ENCODE data around the gene DDX18.
"Not testable (repeated sequence)": the region's sequence is repeated elsewhere in the genome, so short reads cannot be mapped to it uniquely, and the experiment has no call there.

DDX18 gene

DNA sequence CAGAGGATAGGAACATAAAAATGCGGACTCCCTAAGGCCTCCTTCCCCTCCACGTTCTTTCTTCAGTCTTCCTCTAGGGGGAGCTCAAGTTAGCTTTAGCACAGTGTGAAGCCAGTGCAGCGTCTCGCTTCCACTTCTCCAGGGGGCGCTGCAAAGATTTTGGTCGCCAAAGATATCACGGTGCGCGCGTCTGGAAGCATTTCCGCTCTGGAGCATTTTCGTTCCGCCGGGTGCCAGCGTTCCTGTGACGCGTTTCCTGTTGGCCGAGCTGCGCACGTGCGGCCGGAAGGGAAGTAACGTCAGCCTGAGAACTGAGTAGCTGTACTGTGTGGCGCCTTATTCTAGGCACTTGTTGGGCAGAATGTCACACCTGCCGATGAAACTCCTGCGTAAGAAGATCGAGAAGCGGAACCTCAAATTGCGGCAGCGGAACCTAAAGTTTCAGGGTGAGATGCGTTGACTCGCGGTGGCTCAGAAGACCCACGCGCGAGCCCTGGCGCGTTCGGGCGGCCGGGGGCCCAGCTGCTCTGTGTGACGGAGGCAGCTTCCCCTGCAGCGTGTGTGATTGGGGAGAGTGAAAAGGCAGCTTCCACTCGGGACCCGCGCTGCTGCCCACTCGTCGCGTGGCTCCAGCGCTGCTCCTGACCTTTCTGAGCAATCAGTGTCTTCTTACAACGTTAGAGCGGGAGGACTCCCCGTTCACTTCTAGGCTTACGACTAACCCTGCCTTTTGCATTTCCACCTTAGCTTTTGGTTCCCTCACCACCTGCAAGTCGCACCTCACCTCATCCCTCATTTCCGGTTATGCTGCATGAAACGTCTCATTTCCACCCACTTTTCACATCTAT, at the start of gene DDX18:
TSS of gene DDX18 (plus strand) at position 275 of the 848 bp plus-strand sequence. CDS start at position 362, 87 bp downstream.
- DNase-seq (ENCODE audit: low read depth, low spot score): peak; percentile 89

DNA sequence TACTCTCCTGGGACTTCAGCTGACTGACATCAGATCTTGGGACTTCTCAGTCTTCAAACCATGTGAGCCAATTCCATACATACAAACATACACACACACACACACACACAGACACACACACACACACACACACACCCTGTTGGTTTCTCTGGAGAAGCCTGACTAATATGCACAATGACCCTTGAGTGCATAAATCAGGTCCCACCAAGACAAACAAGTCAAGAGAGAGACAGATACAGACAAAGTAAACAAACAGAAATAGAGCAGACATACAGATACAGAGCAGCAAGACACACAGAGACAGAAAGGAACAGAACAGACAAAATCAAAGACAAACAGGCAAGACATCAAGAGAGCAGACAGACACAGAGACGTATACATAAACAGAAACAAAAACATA, 43.8 kb upstream of the DDX18 start:
- DNase-seq (ENCODE audit: low read depth, low spot score): no peak

DNA sequence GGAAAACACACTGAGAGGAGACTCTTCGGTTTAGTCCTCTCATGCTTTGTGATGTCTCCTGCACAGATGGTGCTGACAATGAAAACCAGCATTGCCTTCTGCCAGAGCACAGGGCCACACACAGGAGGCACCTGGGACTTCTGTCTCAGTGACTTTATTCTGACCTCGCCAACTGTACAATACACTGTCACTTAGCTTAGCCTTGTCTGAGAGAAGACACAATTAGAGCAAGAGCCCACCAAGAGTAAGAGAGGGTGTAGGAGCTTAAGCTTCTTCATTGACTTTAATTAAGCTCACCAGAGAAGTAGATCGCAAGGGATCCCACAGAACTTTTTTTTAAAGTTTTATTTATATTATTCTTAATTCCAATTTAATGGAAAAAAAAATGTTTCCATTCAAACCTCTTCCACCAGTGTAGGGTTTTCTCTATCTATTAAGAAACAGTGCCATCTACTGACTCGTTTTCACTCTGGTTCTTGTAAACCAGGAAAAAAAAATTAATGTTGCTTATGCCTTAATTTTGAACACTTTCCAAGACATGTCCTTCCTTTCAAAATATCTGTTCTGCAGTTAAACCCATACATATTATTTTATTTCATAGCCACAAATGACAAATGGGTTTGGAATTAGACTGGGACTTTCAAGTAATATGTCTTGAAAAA, 42.4 kb upstream of the DDX18 start:
- DNase-seq (ENCODE audit: low read depth, low spot score): no peak

GRCh38 chr2:117774716-117775115, 39.8 kb upstream of the DDX18 start:
- DNase-seq (ENCODE audit: low read depth, low spot score): no peak

DNA sequence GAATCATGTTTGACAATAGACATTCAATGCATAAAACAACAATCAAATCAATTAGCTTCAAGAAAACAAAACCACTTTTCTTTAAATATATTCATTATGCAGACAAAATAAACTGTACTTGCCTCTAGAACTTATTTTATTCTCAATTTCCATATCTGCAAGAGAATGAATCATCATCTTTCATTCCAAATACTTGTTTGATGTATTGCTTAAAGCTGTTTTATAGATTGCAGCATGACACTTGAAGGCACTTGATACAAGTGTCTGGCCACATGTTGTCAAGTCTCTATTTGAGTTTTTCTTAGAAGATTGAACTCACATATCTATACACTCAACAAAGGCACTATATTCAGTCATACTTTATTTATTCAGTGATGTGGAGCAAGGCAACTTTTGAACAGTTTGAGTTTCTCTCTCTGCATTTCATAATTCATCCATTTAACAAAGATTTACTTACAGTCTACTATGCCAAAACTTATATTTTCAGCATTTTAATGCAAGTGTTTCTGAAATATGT, 38.7 kb upstream of the DDX18 start:
- DNase-seq (ENCODE audit: low read depth, low spot score): no peak

DNA sequence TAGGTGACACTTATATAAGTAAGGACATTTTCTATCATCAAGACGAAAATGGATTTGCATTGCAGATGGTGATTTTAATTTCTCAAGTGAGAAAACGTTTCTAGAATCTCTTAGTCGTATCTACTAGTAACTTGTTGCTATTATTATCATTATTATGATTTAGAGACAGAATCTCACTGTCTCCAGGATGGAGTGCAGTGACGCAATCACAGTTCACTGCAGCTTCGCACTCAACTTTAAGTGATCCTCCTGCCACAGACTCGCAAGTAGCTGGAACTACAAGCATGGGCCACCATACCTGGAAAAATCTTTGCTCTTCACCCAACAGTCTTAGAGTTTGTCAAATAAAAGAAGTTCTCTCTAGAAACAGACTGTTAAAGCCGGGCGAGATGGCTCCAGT, 37.6 kb upstream of the DDX18 start:
- DNase-seq (ENCODE audit: low read depth, low spot score): no peak

DNA sequence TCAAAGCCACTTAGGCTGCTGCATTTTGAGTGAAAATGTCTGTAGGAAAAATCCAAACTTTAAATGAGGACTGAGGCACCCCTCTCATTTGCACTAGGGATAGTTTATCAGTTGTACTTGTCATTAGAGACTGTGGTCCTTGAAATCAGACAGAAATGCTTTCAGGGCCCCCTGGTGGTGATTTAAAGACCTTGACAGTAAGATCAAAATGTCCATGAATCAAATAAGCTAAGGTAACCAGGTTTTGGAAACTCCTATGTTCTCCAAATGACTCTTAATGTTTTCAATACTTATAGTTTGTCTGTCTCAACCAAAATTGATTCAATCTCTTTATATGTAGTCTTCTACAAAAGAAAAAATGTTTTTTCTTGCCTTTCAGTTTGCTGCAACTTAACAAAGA, 28.8 kb upstream of the DDX18 start:
- DNase-seq (ENCODE audit: low read depth, low spot score): peak; percentile 20

DNA sequence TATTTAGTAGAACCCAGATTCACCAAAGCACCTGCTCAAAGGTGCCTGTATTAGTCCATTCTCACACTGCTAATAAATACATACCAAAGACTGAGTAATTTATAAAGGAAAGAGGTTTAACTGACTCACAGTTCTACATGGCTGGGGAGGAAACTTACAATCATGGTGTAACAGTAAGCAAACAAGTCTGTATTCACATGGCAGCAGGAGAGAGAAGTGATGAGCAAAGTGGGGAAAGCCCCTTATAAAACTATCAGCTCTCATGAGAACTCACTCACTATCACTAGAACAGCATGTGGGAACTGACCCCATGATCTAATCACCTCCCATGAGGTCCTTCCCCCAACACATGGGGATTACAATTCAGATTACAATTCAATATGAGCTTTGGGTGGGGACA, 28.0 kb upstream of the DDX18 start:
- no peak for DNase-seq (ENCODE audit: low read depth, low spot score)

- DNase-seq (ENCODE audit: low read depth, low spot score): no peak
These were observed 25.0 kb upstream of the DDX18 start for GRCh38 chr2:117789505-117789904.

GRCh38 chr2:117794668-117795067, 19.8 kb upstream of the DDX18 start:
- DNase-seq (ENCODE audit: low read depth, low spot score): no peak

GRCh38 chr2:117801826-117802225, 12.7 kb upstream of the DDX18 start:
- no peak for DNase-seq (ENCODE audit: low read depth, low spot score)

DNA sequence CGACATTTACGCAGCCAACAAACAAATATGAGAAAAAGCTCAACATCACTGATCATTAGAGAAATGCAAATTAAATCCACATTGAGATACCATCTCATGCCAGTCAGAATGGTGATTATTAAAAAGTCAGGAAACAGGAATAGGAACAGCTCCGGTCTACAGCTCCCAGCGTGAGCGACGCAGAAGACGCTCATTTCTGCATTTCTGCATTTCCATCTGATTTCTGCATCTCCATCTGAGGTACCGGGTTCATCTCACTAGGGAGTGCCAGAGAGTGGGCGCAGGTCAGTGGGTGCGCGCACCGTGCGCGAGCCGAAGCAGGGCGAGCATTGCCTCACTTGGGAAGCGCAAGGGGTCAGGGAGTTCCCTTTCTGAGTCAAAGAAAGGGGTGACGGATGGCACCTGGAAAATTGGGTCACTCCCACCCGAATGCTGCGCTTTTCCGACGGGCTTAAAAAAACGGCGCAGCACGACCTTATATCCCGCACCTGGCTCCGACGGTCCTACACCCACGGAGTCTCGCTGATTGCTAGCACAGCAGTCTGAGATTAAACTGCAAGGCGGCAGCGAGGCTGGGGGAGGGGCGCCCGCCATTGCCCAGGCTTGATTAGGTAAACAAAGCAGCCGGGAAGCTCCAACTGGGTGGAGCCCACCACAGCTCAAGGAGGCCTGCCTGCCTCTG, 10.7 kb upstream of the DDX18 start:
- DNase-seq (ENCODE audit: low read depth, low spot score): not testable (repeated sequence)

DNA sequence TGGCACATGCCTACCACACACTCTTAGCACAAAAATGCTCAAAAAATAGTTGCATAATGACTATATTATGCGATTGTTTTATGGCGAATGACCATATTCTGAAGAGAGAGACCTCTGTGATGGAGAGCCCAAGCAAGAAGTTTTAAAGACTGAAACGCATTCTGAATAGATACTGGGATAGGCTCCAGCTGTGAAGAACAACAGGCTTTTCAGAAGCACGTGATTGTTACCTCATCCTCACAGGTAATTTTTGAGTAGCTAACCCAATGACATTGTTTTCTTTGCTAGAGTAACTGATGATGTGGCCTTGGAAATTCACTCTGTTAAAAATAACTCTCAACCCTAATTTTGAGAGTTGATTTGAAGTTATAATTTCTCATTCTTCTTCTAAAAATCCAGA, 2.0 kb upstream of the DDX18 start:
- no peak for DNase-seq (ENCODE audit: low read depth, low spot score)

DNA sequence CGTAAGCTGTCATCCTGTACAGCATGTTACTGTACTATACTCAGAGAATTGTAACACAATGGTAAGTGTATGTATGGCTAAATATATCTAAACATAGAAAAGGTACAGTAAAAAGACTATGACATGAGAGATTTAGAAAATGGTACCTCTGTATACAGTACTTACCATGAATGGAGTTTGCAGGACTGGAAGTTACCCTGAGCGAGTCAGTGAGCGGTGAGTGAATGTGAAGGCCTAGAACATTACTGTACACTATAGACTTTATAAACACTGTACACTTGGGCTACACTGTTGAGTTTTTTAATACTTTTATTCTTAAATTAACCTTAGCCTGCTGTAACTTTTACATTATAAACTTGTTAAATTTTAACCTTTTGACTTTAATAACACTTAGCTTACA, 1.5 kb downstream of the DDX18 start:
- DNase-seq (ENCODE audit: low read depth, low spot score): no peak

DNA sequence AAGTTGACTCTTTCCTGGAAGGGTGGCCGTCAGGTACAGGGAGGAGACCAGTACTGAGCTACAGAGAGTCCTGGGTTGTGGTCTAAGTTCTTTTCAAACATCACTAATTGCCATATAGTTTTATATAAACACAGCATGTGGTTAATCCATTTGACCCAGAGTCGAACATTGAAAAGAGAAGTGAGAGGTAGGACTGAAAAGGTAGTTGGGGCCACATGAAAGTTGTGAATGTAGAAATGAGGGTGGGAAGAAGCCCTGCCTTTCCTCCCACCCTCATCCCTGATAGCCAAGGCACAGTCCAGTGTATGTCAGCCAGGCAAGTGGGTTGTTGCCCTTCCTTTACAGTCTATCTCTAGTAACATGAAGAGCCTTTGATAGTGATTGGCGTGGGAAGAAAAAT, 4.4 kb downstream of the DDX18 start:
- no peak for DNase-seq (ENCODE audit: low read depth, low spot score)

DNA sequence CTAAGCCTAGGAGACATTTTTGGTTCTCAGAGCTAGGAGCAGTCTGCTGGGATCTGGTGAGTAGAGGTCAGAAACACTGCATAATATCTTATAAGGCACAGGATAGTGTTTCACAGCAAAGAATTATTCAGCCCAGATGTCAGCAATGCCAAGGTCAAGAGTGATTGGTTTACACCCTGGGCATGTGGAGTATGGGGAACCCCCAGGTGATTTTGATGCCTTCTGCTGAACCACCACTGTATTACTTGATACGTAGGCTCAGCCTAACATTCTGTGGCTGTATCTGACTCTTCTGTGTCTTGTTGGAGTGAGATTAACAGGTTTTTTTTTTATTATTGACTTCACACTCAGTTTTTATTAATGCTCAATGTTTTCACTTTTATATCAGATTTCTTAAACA, 6.0 kb downstream of the DDX18 start:
- DNase-seq (ENCODE audit: low read depth, low spot score): no peak

- no peak for DNase-seq (ENCODE audit: low read depth, low spot score)
These were observed 10.9 kb downstream of the DDX18 start for GRCh38 chr2:117825437-117825836.

- not testable (repeated sequence) for DNase-seq (ENCODE audit: low read depth, low spot score)
These were observed 13.0 kb downstream of the DDX18 start for GRCh38 chr2:117827464-117827863.

DNA sequence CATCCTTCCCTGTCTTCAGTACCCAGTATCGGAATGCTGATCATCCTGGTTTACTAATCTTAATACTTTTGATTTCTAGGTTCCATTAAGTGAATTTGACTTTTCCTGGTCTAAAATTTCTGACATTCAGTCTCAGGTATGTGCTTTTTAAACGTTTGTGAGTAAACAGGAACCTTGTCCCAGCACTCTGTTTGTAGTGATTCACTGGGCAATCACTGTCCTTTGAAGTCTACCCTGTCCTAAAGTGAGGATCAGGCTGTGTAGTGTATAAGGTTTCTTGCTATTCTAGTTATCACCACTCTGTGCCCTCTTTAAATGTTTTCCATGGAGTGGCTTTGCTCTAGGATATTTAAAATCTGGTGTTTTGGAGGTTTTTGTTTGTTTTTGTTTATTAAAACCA, 14.4 kb downstream of the DDX18 start:
- DNase-seq (ENCODE audit: low read depth, low spot score): no peak

GRCh38 chr2:117832332-117832731, 17.8 kb downstream of the DDX18 start:
- DNase-seq (ENCODE audit: low read depth, low spot score): no peak

GRCh38 chr2:117832905-117833613, 18.6 kb downstream of the DDX18 start:
- DNase-seq (ENCODE audit: low read depth, low spot score): no peak

DNA sequence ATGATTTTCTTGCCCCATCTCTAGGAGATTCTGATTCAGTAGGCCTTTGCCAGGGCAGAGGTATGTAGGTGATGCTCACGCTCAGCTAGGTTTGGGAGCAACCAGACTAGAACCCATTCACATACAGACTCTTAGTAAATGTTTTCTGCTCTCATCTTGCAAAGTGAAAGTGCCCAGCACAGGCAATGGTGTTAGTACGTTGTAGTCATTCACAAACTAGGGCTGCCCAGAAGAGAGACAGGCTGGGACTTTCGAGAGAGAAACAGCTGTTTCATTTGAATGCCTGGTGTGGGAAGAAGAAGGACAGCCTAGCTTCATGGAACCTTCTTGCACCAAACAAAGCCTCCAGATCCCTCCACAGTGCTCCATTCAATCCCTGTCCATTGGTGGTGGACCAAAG, 19.4 kb downstream of the DDX18 start:
- no peak for DNase-seq (ENCODE audit: low read depth, low spot score)

All from iPS DF 19.7 (cell line).